NCI-H82 treated with DMSO at 0.1 percent for 48 hours (cell line): ENCODE data around the gene NF1.

Source experiments
- DNase-seq: peaks from one replicate; lab custom pipeline; 2025; ENCODE audit not compliant: unreplicated experiment; lab: John Stamatoyannopoulos, UW

NF1 gene

GRCh38 chr17:31397256-31397939, 302.6 kb downstream of the NF1 start:
- no peak for DNase-seq

GRCh38 chr17:31398381-31399311, 303.9 kb downstream of the NF1 start:
- DNase-seq: no peak

- no peak for DNase-seq
These were observed 305.7 kb downstream of the NF1 start for GRCh38 chr17:31400481-31400950.

GRCh38 chr17:31401456-31402254, 306.9 kb downstream of the NF1 start:
- DNase-seq: no peak

GRCh38 chr17:31404028-31404949, 309.5 kb downstream of the NF1 start:
- no peak for DNase-seq

- DNase-seq: no peak
These were observed 311.2 kb downstream of the NF1 start for GRCh38 chr17:31405890-31406371.

- no peak for DNase-seq
These were observed 313.8 kb downstream of the NF1 start for GRCh38 chr17:31408586-31408985.

- DNase-seq: no peak
These were observed 317.0 kb downstream of the NF1 start for GRCh38 chr17:31411707-31412285.

GRCh38 chr17:31412511-31412910, 317.7 kb downstream of the NF1 start:
- DNase-seq: no peak

GRCh38 chr17:31413081-31413799, 318.5 kb downstream of the NF1 start:
- DNase-seq: no peak

- DNase-seq: no peak
These were observed 319.2 kb downstream of the NF1 start for GRCh38 chr17:31413874-31414549.

GRCh38 chr17:31414550-31414918, 319.8 kb downstream of the NF1 start:
- DNase-seq: no peak

GRCh38 chr17:31415004-31415454, 320.3 kb downstream of the NF1 start:
- no peak for DNase-seq

- DNase-seq: no peak
These were observed 321.1 kb downstream of the NF1 start for GRCh38 chr17:31415640-31416502.

GRCh38 chr17:31416503-31416923, 321.7 kb downstream of the NF1 start:
- no peak for DNase-seq

- no peak for DNase-seq
These were observed 322.4 kb downstream of the NF1 start for GRCh38 chr17:31417051-31417792.
